Suprapubic skin (tissue), 3 donors: ENCODE measurements around the gene PLEK.

ENCODE experiments used
- CTCF ChIP-seq, 2 donors: fragments of 200-600 bp in 1 of 2; fragments of 450-650 bp in 1 of 2; sonication (generic) in 1 of 2; IDR thresholded peaks; one replicate each; pipeline ENCODE4 v1.5.1; 2016 to 2019; ENCODE audit warnings: antibody characterized with exemption in 2 of 2, mild to moderate bottlenecking in 1 of 2, moderate library complexity in 1 of 2
- POLR2A ChIP-seq, 2 donors: fragments of 450-650 bp; IDR thresholded peaks; one replicate each; pipeline ENCODE4 v1.6.1; 2017; ENCODE audit warnings: antibody characterized with exemption in 2 of 2, mild to moderate bottlenecking in 2 of 2, moderate library complexity in 2 of 2

GRCh38 chr2:68352651-68353391 is 12.3 kb upstream of the PLEK start:
- TF ChIP-seq CTCF (IDR thresholded peaks at IDR 0.05) (no peak), POLR2A (IDR thresholded peaks at IDR 0.05) (no peak)
